SK-N-SH (cell line): ENCODE results near the gene FMO5. TPM values are rescaled to one million over a fixed set of nuclear protein-coding genes. Genes with fewer than 3 reads are reported as not detected.

ENCODE experiments used
- CTCF ChIA-PET: fragments of 300-600, 350-600 bp; formaldehyde crosslinking; extraction: SDS; loops from one replicate; lab custom pipeline; 2021; lab: Yijun Ruan, JAX
- POLR2A ChIA-PET: fragments of 350-600 bp; sonication (Branson Sonifier 250); formaldehyde crosslinking; extraction: SDS; loops from one replicate; lab custom pipeline; 2020; ENCODE audit warnings: antibody characterized with exemption, inconsistent platforms; lab: Yijun Ruan, JAX
- DNase-seq: peaks from one replicate; pipeline ENCODE4 v3.0.0; 2012
- H2AFZ ChIP-seq: fragments of 200-600 bp; sonication (generic); 2 replicates; pipeline ENCODE4 v1.8.1; 2016; ENCODE audit warnings: antibody characterized with exemption, mild to moderate bottlenecking, low read depth
- H3F3A ChIP-seq: fragments of 200-600 bp; sonication (generic); replicated peaks from 2 replicates; pipeline ENCODE3; 2016; ENCODE audit warnings: antibody characterized with exemption, mild to moderate bottlenecking; ENCODE audit not compliant: insufficient read depth
- H3K27ac ChIP-seq, 2 experiments: fragments of 200-500 bp in 1 of 2; fragments of 200-600 bp in 1 of 2; sonication (Bioruptor generic) in 1 of 2; sonication (generic), shearing (Covaris generic) in 1 of 2; 2 replicates each; pipeline versions ENCODE4 v1.5.1 to v1.6.1; 2014 to 2016; ENCODE audit warnings: low read depth in 2 of 2, inconsistent platforms in 1 of 2, low read length in 1 of 2, mild to moderate bottlenecking in 1 of 2, mixed read lengths in 1 of 2
- H3K27me3 ChIP-seq: fragments of 200-600 bp; sonication (generic), shearing (Covaris generic); 2 replicates; pipeline ENCODE4 v1.6.1; 2016; ENCODE audit warnings: mixed run types; ENCODE audit not compliant: insufficient read depth
- H3K36me3 ChIP-seq, 2 experiments: fragments of 200-500 bp in 1 of 2; fragments of 200-600 bp in 1 of 2; sonication (Bioruptor generic) in 1 of 2; sonication (generic) in 1 of 2; replicated peaks in 1 of 2; 2 replicates each; pipeline versions ENCODE3 to v1.5.1; 2014 to 2016; ENCODE audit warnings: low read length in 1 of 2, mild to moderate bottlenecking in 1 of 2; ENCODE audit not compliant: insufficient read depth in 2 of 2, control insufficient read depth in 1 of 2
- H3K4me1 ChIP-seq, 2 experiments: fragments of 200-500 bp in 1 of 2; fragments of 200-600 bp in 1 of 2; sonication (Bioruptor generic) in 1 of 2; sonication (generic), shearing (Covaris generic) in 1 of 2; 2 replicates each; pipeline versions ENCODE4 v1.5.1 to v1.6.1; 2014 to 2016; ENCODE audit warnings: low read depth in 1 of 2, low read length in 1 of 2, mixed run types in 1 of 2; ENCODE audit not compliant: insufficient read depth in 2 of 2, control insufficient read depth in 1 of 2
- H3K4me2 ChIP-seq: fragments of 200-600 bp; sonication (generic), shearing (Covaris generic); 2 replicates; pipeline ENCODE4 v1.6.1; 2017; ENCODE audit warnings: mixed run types
- H3K4me3 ChIP-seq, 2 experiments: fragments of 200-500 bp in 1 of 2; fragments of 200-600 bp in 1 of 2; sonication (Bioruptor generic) in 1 of 2; sonication (generic), shearing (Covaris generic) in 1 of 2; 2 replicates each; pipeline versions ENCODE4 v1.5.1 to v1.8.1; 2014 to 2016; ENCODE audit warnings: low read depth in 2 of 2, inconsistent platforms in 1 of 2, low read length in 1 of 2, mild to moderate bottlenecking in 1 of 2, mixed read lengths in 1 of 2, moderate library complexity in 1 of 2
- H3K79me2 ChIP-seq: fragments of 200-600 bp; sonication (generic); 2 replicates; pipeline ENCODE4 v1.8.1; 2017; ENCODE audit warnings: mild to moderate bottlenecking; ENCODE audit not compliant: insufficient read depth
- H3K9ac ChIP-seq: fragments of 200-600 bp; sonication (generic); 2 replicates; pipeline ENCODE4 v1.6.1; 2017; ENCODE audit warnings: mixed run types
- H3K9me2 ChIP-seq: fragments of 200-600 bp; sonication (generic); 2 replicates; pipeline ENCODE4 v1.6.1; 2017; ENCODE audit warnings: mixed run types
- H3K9me3 ChIP-seq: fragments of 200-600 bp; sonication (generic); 2 replicates; pipeline ENCODE4 v1.6.1; 2017; ENCODE audit warnings: mixed run types, mild to moderate bottlenecking, moderate library complexity
- H4K20me1 ChIP-seq: fragments of 200-600 bp; sonication (generic); 2 replicates; pipeline ENCODE4 v1.6.1; 2017; ENCODE audit warnings: mild to moderate bottlenecking, mixed run types; ENCODE audit not compliant: insufficient read depth
- EP300 ChIP-seq, 2 experiments: IDR thresholded peaks; 2 replicates each; pipeline versions ENCODE4 v1.4.0 to v1.6.1; 2012; ENCODE audit warnings: borderline replicate concordance in 1 of 2, low read depth in 1 of 2, low read length in 1 of 2
- EZH2phosphoT487 ChIP-seq: fragments of 200-600 bp; sonication (generic); IDR thresholded peaks from 2 replicates; pipeline ENCODE4 v1.6.1; 2017; ENCODE audit warnings: low read depth, mixed run types, mild to moderate bottlenecking, antibody characterized with exemption, moderate library complexity, borderline replicate concordance
- FOSL2 ChIP-seq: IDR thresholded peaks from 2 replicates; pipeline ENCODE4 v1.4.0; 2012; ENCODE audit warnings: low read depth, mild to moderate bottlenecking, moderate library complexity, borderline replicate concordance
- FOXJ3 ChIP-seq: sonication (generic); formaldehyde crosslinking; IDR thresholded peaks from 2 replicates; pipeline ENCODE4 v1.5.1; 2020; ENCODE audit warnings: mild to moderate bottlenecking, missing genetic modification reagents
- MEF2A ChIP-seq: IDR thresholded peaks from 2 replicates; pipeline ENCODE4 v1.4.0; 2012; ENCODE audit warnings: low read depth, borderline replicate concordance
- NRF1 ChIP-seq: IDR thresholded peaks from 2 replicates; pipeline ENCODE4 v1.6.1; 2012; ENCODE audit warnings: low read depth, mild to moderate bottlenecking, low read length
- POLR2AphosphoS5 ChIP-seq: IDR thresholded peaks from 2 replicates; pipeline ENCODE4 v1.6.1; 2012; ENCODE audit warnings: low read depth, low read length
- RFX5 ChIP-seq: IDR thresholded peaks from 2 replicates; pipeline ENCODE4 v1.6.1; 2012; ENCODE audit warnings: mild to moderate bottlenecking, improper control_type of control experiment, low read length
- SMC3 ChIP-seq: IDR thresholded peaks from 2 replicates; pipeline ENCODE4 v1.6.1; 2012; ENCODE audit warnings: low read depth, low read length, improper control_type of control experiment
- WGBS: methylation state at CpG from one replicate; pipeline ENCODE4 v1.1.6; 2017; ENCODE audit warnings: low lambda C conversion rate; 5-methylcytosine and 5-hydroxymethylcytosine counted together
- polyA plus RNA-seq, 3 experiments: library from polyadenylated mRNA; depleted of rRNA; stranded (reverse); fragments of >200 nt; gene quantifications; 2 replicates each; pipeline ENCODE4 v1.2.3, GENCODE V29; 2012
- TF ChIP-seq, protein P1 (sequence below): fragments of 150-350 bp; IDR thresholded peaks from 2 replicates; pipeline ENCODE4 v1.6.1; 2016; ENCODE audit warnings: mild to moderate bottlenecking, low read depth, low read length
- TF ChIP-seq, protein P2 (sequence below): IDR thresholded peaks from 2 replicates; pipeline ENCODE4 v1.4.0; 2012; ENCODE audit warnings: low read depth, borderline replicate concordance
- TF ChIP-seq, protein P3 (sequence below): IDR thresholded peaks from 2 replicates; pipeline ENCODE4 v1.4.0; 2012; ENCODE audit warnings: low read depth

FMO5 gene
- polyA plus RNA-seq, 1 of the 3 experiments (the other 2 are of a cell fraction) = 0.30 TPM

GRCh38 chr1:147216124-147216523 lies 9.0 kb downstream of the FMO5 start:
- no peaks in the 10 kb centered on the region for H3K79me2 ChIP-seq
- H3K27ac ChIP-seq = no peak overlapping the region
- DNase-seq = no peak
- no peaks in the 10 kb centered on the region for H3F3A ChIP-seq
- H3K36me3 ChIP-seq = no peaks in the 10 kb centered on the region
- no peaks in the 10 kb centered on the region; a peak in 1 of 4 replicates for H3K4me1 ChIP-seq
- no peaks in the 10 kb centered on the region for H3K27me3 ChIP-seq
- H4K20me1 ChIP-seq = no peaks in the 10 kb centered on the region
- no peak for TF ChIP-seq RFX5
- H3K4me2 ChIP-seq = no peak overlapping the region
- no peaks in the 10 kb centered on the region for H3K9me3 ChIP-seq
- no peak overlapping the region for H2AFZ ChIP-seq
- H3K9ac ChIP-seq = no peak overlapping the region
- H3K9me2 ChIP-seq = no peaks in the 10 kb centered on the region
- POLR2A ChIA-PET = no interaction called here
- H3K4me3 ChIP-seq = no peak overlapping the region
- WGBS = 48% methylated on average over 3 of the region's 3 CpGs
- CTCF ChIA-PET = no interaction called here

- DNase-seq = no peak
- Histone ChIP-seq H3K27ac (no peak overlapping the region), H3K9me2 (no peaks in the 10 kb centered on the region), H3K27me3 (no peaks in the 10 kb centered on the region), H3F3A (no peaks in the 10 kb centered on the region), H3K79me2 (no peaks in the 10 kb centered on the region), H3K36me3 (no peaks in the 10 kb centered on the region), H3K9ac (no peak overlapping the region), H3K9me3 (no peaks in the 10 kb centered on the region), H3K4me2 (no peak overlapping the region), H3K4me3 (no peak overlapping the region), H2AFZ (no peak overlapping the region), H4K20me1 (no peaks in the 10 kb centered on the region), H3K4me1 (no peaks in the 10 kb centered on the region; a peak in 1 of 4 replicates)
- 11% methylated on average over 2 of the region's 2 CpGs for WGBS
- ChIA-PET CTCF (interaction anchor here (0.6 to 1.6 kb wide), 3 partner anchors 10 to 124 kb away, joined by 3 to 5 read pairs (median 3); partner anchors contain the start of genes CHD1L and FMO5), POLR2A (no interaction called here)
- TF ChIP-seq EP300 (IDR thresholded peaks at IDR 0.05; ENCODE audit: borderline replicate concordance in 1 of 2, low read depth in 1 of 2, low read length in 1 of 2) (no peak), SMC3 (no peak), FOSL2 (no peak), MEF2A (no peak), EZH2phosphoT487 (no peak), NRF1 (no peak), FOXJ3 (CRISPR knock-in tag) (no peak), POLR2AphosphoS5 (no peak)
- TF ChIP-seq, protein P1, sequence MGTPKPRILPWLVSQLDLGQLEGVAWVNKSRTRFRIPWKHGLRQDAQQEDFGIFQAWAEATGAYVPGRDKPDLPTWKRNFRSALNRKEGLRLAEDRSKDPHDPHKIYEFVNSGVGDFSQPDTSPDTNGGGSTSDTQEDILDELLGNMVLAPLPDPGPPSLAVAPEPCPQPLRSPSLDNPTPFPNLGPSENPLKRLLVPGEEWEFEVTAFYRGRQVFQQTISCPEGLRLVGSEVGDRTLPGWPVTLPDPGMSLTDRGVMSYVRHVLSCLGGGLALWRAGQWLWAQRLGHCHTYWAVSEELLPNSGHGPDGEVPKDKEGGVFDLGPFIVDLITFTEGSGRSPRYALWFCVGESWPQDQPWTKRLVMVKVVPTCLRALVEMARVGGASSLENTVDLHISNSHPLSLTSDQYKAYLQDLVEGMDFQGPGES = no peak
- TF ChIP-seq, protein P2, sequence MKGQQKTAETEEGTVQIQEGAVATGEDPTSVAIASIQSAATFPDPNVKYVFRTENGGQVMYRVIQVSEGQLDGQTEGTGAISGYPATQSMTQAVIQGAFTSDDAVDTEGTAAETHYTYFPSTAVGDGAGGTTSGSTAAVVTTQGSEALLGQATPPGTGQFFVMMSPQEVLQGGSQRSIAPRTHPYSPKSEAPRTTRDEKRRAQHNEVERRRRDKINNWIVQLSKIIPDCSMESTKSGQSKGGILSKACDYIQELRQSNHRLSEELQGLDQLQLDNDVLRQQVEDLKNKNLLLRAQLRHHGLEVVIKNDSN = no peak
- TF ChIP-seq, protein P3, sequence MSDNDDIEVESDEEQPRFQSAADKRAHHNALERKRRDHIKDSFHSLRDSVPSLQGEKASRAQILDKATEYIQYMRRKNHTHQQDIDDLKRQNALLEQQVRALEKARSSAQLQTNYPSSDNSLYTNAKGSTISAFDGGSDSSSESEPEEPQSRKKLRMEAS = no peak
These were observed 9.6 kb downstream of the FMO5 start for GRCh38 chr1:147215540-147215916.
